Endothelial cell of umbilical vein (primary cell): ENCODE measurements around the gene RPS14. TPM values are rescaled to one million over a fixed set of nuclear protein-coding genes. Genes with fewer than 3 reads are reported as not detected.

Source experiments
- BruUV-seq: library from RNA; stranded (reverse); fragments of 400-500 nt; replicated peaks from 2 replicates; lab custom pipeline; 2021; lab: Mats Ljungman, UMichigan
- CTCF ChIA-PET: fragments of 300-600, 350-600 bp; sonication (Branson Sonifier 250); formaldehyde crosslinking; loops from one replicate; lab custom pipeline; 2021; ENCODE audit warnings: antibody characterized with exemption, inconsistent platforms; lab: Charles Lee
- POLR2A ChIA-PET: fragments of 300-600, 350-600 bp; sonication (Branson Sonifier 250); formaldehyde crosslinking; loops from one replicate; lab custom pipeline; 2021; ENCODE audit warnings: antibody characterized with exemption, inconsistent platforms; lab: Charles Lee
- DNase-seq: peaks from one replicate; pipeline ENCODE4 v3.0.0-alpha.2; 2011; ENCODE audit warnings: low read depth, low spot score
- FAIRE-seq: peaks from 2 replicates; lab custom pipeline; 2011; peaks lifted over from hg19 to GRCh38; lab: Jason Lieb, UNC
- H2AFZ ChIP-seq: 2 replicates; pipeline ENCODE4 v1.6.0; 2012; ENCODE audit warnings: low read depth, low read length, control low read depth, inconsistent platforms
- H3K27ac ChIP-seq: 2 replicates; pipeline ENCODE4 v1.5.1; 2011; ENCODE audit warnings: low read depth, mild to moderate bottlenecking, control low read depth, low read length, moderate library complexity; ENCODE audit not compliant: insufficient read depth
- H3K27me3 ChIP-seq, 2 experiments: 2 replicates each; pipeline versions ENCODE4 v1.6.0 to v1.6.1; 2011; ENCODE audit warnings: low read length in 2 of 2, mixed read lengths in 1 of 2; ENCODE audit not compliant: control insufficient read depth in 2 of 2, insufficient read depth in 2 of 2
- H3K36me3 ChIP-seq, 2 experiments: 2 replicates in 1 of 2; 3 replicates in 1 of 2; pipeline ENCODE4 v1.5.1; 2011; ENCODE audit warnings: low read length in 2 of 2, mild to moderate bottlenecking in 1 of 2, moderate library complexity in 1 of 2; ENCODE audit not compliant: control insufficient read depth in 2 of 2, insufficient read depth in 2 of 2; ENCODE audit errors: extremely low read depth in 1 of 2
- H3K4me1 ChIP-seq: 3 replicates; pipeline ENCODE4 v1.5.1; 2011; ENCODE audit warnings: mild to moderate bottlenecking, low read length; ENCODE audit not compliant: control insufficient read depth, insufficient read depth; ENCODE audit errors: extremely low read depth
- H3K4me2 ChIP-seq: 2 replicates; pipeline ENCODE4 v1.6.1; 2011; ENCODE audit warnings: low read length, control low read depth, mixed read lengths; ENCODE audit not compliant: insufficient read depth
- H3K4me3 ChIP-seq, 3 experiments: fragments of 200-600 bp in 1 of 3; sonication (generic), shearing (Covaris generic) in 1 of 3; replicated peaks in 1 of 3; 2 replicates each; pipeline ENCODE4 v1.5.1; 2011 to 2016; ENCODE audit warnings: control low read depth in 3 of 3, low read length in 3 of 3, mild to moderate bottlenecking in 2 of 3, inconsistent platforms in 1 of 3, low read depth in 1 of 3, moderate library complexity in 1 of 3; ENCODE audit not compliant: insufficient read depth in 1 of 3
- H3K79me2 ChIP-seq: 2 replicates; pipeline ENCODE4 v1.6.0; 2012; ENCODE audit warnings: low read length, inconsistent platforms; ENCODE audit not compliant: control insufficient read depth, insufficient read depth
- H3K9ac ChIP-seq: replicated peaks from 2 replicates; pipeline ENCODE3; 2011; ENCODE audit warnings: low read length, control low read depth; ENCODE audit not compliant: insufficient read depth; ENCODE audit errors: extremely low read depth
- H3K9me1 ChIP-seq: replicated peaks from 3 replicates; pipeline ENCODE4 v1.6.0; 2011; ENCODE audit warnings: mild to moderate bottlenecking, low read length; ENCODE audit not compliant: control insufficient read depth, insufficient read depth; ENCODE audit errors: extremely low read depth
- H3K9me3 ChIP-seq: replicated peaks from 2 replicates; pipeline ENCODE4 v1.5.1; 2012; ENCODE audit warnings: low read length, inconsistent platforms; ENCODE audit not compliant: control insufficient read depth, insufficient read depth
- H4K20me1 ChIP-seq: replicated peaks from 2 replicates; pipeline ENCODE3; 2011; ENCODE audit warnings: mild to moderate bottlenecking, low read length; ENCODE audit not compliant: control insufficient read depth, insufficient read depth; ENCODE audit errors: extremely low read depth
- EZH2 ChIP-seq: IDR thresholded peaks from 2 replicates; pipeline ENCODE4 v1.6.1; 2012; ENCODE audit warnings: borderline replicate concordance, low read depth, mild to moderate bottlenecking, moderate library complexity, low read length, inconsistent platforms; ENCODE audit not compliant: severe bottlenecking
- FOS ChIP-seq: IDR thresholded peaks from 2 replicates; pipeline ENCODE4 v1.6.1; 2011; ENCODE audit warnings: mild to moderate bottlenecking, low read length, moderate library complexity, borderline replicate concordance; ENCODE audit not compliant: insufficient read depth
- GATA2 ChIP-seq: IDR thresholded peaks from 2 replicates; pipeline ENCODE4 v1.7.0; 2011; ENCODE audit warnings: low read depth, mild to moderate bottlenecking, moderate library complexity, mixed read lengths, low read length; ENCODE audit not compliant: insufficient read length, insufficient read depth
- JUN ChIP-seq: IDR thresholded peaks from 2 replicates; pipeline ENCODE4 v1.6.1; 2011; ENCODE audit warnings: borderline replicate concordance, low read depth; ENCODE audit not compliant: insufficient read length, insufficient read depth
- MYC ChIP-seq: IDR thresholded peaks from one replicate; pipeline ENCODE4 v1.6.1; 2011; ENCODE audit warnings: mild to moderate bottlenecking, low read depth, low read length
- POLR2A ChIP-seq: IDR thresholded peaks from 2 replicates; pipeline ENCODE4 v1.6.1; 2012; ENCODE audit warnings: low read depth, mild to moderate bottlenecking, control low read depth, low read length
- POLR2AphosphoS5 ChIP-seq: IDR thresholded peaks from 2 replicates; pipeline ENCODE4 v1.6.1; 2012; ENCODE audit warnings: low read depth, mild to moderate bottlenecking, control low read depth, low read length, moderate library complexity; ENCODE audit not compliant: insufficient read depth
- dilution Hi-C: fragments of 300-500 bp; cut with MboI; formaldehyde crosslinking; loops from one replicate; pipeline ENCODE4 v1.15.0; 2019; ENCODE audit warnings: low sequenced_read_pairs; ENCODE audit not compliant: extremely low pct_ligation_motif_present
- intact Hi-C: fragments of 100-400 bp; cut with micrococcal nuclease; formaldehyde crosslinking; loops from one replicate; pipeline ENCODE4 v1.10.0; 2022
- polyA plus RNA-seq, 4 experiments: library from polyadenylated mRNA; depleted of rRNA in 3 of 4; stranded (reverse) in 3 of 4; unstranded in 1 of 4; fragments of >200 nt; gene quantifications; 2 replicates each; pipeline versions ENCODE4 v1.2.1 to v1.2.3, GENCODE V29; 2011 to 2012; ENCODE audit warnings: missing spikeins in 1 of 4
- total RNA-seq: library from RNA; stranded (reverse); gene quantifications from 2 replicates; pipeline ENCODE4 v1.2.3, GENCODE V29; 2021
- TF ChIP-seq, protein P1 (sequence below): IDR thresholded peaks from 2 replicates; pipeline ENCODE4 v1.6.1; 2011; ENCODE audit not compliant: insufficient read depth, insufficient read length
- TF ChIP-seq, protein P2 (sequence below), 2 donors: IDR thresholded peaks; 1 replicate in 1 of 2; 2 replicates in 1 of 2; pipeline ENCODE4 v1.5.1; 2011; ENCODE audit warnings: low read length in 2 of 2, mild to moderate bottlenecking in 2 of 2, moderate library complexity in 2 of 2, control low read depth in 1 of 2, inconsistent platforms in 1 of 2, low read depth in 1 of 2; ENCODE audit not compliant: insufficient read depth in 1 of 2; ENCODE audit errors: extremely low read depth in 1 of 2

RPS14 gene
- total and polyA plus RNA-seq, 2 donors (not counting 3 experiments of a cell fraction or from before 2014, with no cell fraction given) = 1,852 to 5,521 TPM

DNA sequence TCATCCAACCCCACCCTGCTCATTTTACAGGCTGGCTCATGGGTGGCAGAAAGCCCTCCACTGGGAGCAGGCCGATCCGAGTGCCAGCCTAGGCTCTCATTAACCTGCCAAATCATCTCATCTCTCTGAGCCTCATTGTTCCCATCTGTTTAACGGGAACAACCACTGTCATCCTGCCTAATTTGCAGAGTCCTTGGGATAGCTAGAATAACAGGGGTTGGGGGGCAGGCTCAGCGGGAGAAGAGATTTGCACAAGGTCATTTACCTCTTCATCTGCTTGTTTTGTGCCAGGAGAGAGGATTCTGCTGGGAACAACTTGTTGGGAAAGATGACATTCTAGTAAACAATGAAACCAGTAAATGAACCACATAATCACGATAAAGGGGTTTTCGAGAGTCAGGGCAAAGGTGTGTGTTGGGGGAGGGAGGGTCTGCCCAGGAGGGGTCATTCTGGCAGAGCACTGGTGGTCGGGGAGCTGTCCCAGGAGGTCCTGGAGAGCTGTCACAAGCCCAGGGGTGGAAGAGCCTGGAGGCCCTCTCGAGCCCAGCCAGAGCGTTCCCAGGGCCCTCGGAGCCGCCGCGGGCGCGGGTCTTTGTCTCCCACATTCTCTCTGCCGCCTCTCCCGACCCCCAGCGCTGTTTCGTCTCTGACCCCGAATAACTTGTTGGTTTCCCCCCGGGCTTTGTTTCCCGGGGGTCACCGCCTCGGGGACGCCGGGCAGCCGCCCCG is 35.6 kb upstream of the RPS14 start:
- TSS peak; percentile 45 for BruUV-seq
- H3K27me3 ChIP-seq = no peaks in the 10 kb centered on the region
- CTCF ChIA-PET = interaction anchor here (1.0 to 2.0 kb wide), 2 partner anchors 12 to 60 kb away, joined by 3 to 6 read pairs (median 5); no protein-coding TSS in a partner anchor

More for the DNA sequence above, 35.6 kb upstream of the RPS14 start:
- intact Hi-C loops (no loop called here), dilution Hi-C loops (no loop called here)
- H3K36me3 ChIP-seq = no peaks in the 10 kb centered on the region
- H3K4me1 ChIP-seq = peaks cover 30% of the 10 kb centered on the region
- peak overlapping the region; percentile 67 to 97 (median 79) for H3K4me3 ChIP-seq
- TF ChIP-seq JUN = no peak
- TF ChIP-seq POLR2AphosphoS5 = no peak
- TF ChIP-seq, protein P1, sequence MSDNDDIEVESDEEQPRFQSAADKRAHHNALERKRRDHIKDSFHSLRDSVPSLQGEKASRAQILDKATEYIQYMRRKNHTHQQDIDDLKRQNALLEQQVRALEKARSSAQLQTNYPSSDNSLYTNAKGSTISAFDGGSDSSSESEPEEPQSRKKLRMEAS = no peak
- no peak for TF ChIP-seq POLR2A
- TF ChIP-seq, protein P2, sequence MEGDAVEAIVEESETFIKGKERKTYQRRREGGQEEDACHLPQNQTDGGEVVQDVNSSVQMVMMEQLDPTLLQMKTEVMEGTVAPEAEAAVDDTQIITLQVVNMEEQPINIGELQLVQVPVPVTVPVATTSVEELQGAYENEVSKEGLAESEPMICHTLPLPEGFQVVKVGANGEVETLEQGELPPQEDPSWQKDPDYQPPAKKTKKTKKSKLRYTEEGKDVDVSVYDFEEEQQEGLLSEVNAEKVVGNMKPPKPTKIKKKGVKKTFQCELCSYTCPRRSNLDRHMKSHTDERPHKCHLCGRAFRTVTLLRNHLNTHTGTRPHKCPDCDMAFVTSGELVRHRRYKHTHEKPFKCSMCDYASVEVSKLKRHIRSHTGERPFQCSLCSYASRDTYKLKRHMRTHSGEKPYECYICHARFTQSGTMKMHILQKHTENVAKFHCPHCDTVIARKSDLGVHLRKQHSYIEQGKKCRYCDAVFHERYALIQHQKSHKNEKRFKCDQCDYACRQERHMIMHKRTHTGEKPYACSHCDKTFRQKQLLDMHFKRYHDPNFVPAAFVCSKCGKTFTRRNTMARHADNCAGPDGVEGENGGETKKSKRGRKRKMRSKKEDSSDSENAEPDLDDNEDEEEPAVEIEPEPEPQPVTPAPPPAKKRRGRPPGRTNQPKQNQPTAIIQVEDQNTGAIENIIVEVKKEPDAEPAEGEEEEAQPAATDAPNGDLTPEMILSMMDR (IDR thresholded peaks at IDR 0.05; ENCODE audit: extremely low read depth in 1 of 2, insufficient read depth in 1 of 2, low read depth in 1 of 2, low read length in 2 of 2) = no peak
- TF ChIP-seq GATA2 = no peak
- TF ChIP-seq MYC = no peak
- no peak for TF ChIP-seq FOS
- no peak for TF ChIP-seq EZH2
- H2AFZ ChIP-seq = peak overlapping the region; percentile 78
- peak overlapping the region; percentile 66 for H3K27ac ChIP-seq
- FAIRE-seq = peak; percentile 78
- peak overlapping the region; percentile 62 for H3K4me2 ChIP-seq
- H4K20me1 ChIP-seq = no peaks in the 10 kb centered on the region
- no peaks in the 10 kb centered on the region for H3K9me3 ChIP-seq
- peaks cover 37% of the 10 kb centered on the region for H3K79me2 ChIP-seq
- H3K9ac ChIP-seq = peak overlapping the region; percentile 75
- no peaks in the 10 kb centered on the region for H3K9me1 ChIP-seq
- POLR2A ChIA-PET = interaction anchor here (0.8 to 1.2 kb wide), 2 partner anchors 28 to 35 kb away, joined by 3 read pairs; no protein-coding TSS in a partner anchor
- DNase-seq = no peak
